Measurements from ENCODE around the gene ALDH1B1.

ALDH1B1 gene

GRCh38 chr9:38392235-38393127 lies at the start of gene ALDH1B1:
ALDH1B1 (plus strand) TSS chr9:38392702; CDS start chr9:38395749, 3,047 bp downstream.
- peak; percentile 68 for TF ChIP-seq MYC (IDR thresholded peaks at IDR 0.05; ENCODE audit: low read depth, low read length)
- peak; percentile 40 for TF ChIP-seq POLR2A (IDR thresholded peaks at IDR 0.05; ENCODE audit: extremely low read depth, insufficient read length)
- TF ChIP-seq MAX (IDR thresholded peaks at IDR 0.05; ENCODE audit: low read depth, low read length), result peak; percentile 51; the same call in 1 of the 2 replicates
- peak; percentile 25 for TF ChIP-seq CTCF (IDR thresholded peaks at IDR 0.05; ENCODE audit: low read depth, low read length)
- peak within 1 kb of the TSS; percentile 69 for H3K4me3 ChIP-seq (ENCODE audit: low read depth, low read length)
- peak; percentile 80 for DNase-seq (ENCODE audit: low read depth)

GRCh38 chr9:38343037-38343436 lies 49.5 kb upstream of the ALDH1B1 start:
- no peak overlapping the region for H3K4me3 ChIP-seq (ENCODE audit: low read depth, low read length)
- no peak for DNase-seq (ENCODE audit: low read depth)
- TF ChIP-seq MAX (IDR thresholded peaks at IDR 0.05; ENCODE audit: low read depth, low read length) (no peak), CTCF (IDR thresholded peaks at IDR 0.05; ENCODE audit: low read depth, low read length) (no peak), MYC (IDR thresholded peaks at IDR 0.05; ENCODE audit: low read depth, low read length) (no peak), POLR2A (IDR thresholded peaks at IDR 0.05; ENCODE audit: extremely low read depth, insufficient read length) (no peak)

- H3K4me3 ChIP-seq (ENCODE audit: low read depth, low read length), result no peak overlapping the region
- DNase-seq (ENCODE audit: low read depth), result no peak
- TF ChIP-seq MAX (IDR thresholded peaks at IDR 0.05; ENCODE audit: low read depth, low read length) (no peak), MYC (IDR thresholded peaks at IDR 0.05; ENCODE audit: low read depth, low read length) (no peak), POLR2A (IDR thresholded peaks at IDR 0.05; ENCODE audit: extremely low read depth, insufficient read length) (no peak), CTCF (IDR thresholded peaks at IDR 0.05; ENCODE audit: low read depth, low read length) (no peak)
These were observed 49.0 kb upstream of the ALDH1B1 start for GRCh38 chr9:38343552-38343951.

GRCh38 chr9:38344566-38345324 lies 47.8 kb upstream of the ALDH1B1 start:
- no peak for DNase-seq (ENCODE audit: low read depth)
- no peak overlapping the region for H3K4me3 ChIP-seq (ENCODE audit: low read depth, low read length)
- TF ChIP-seq POLR2A (IDR thresholded peaks at IDR 0.05; ENCODE audit: extremely low read depth, insufficient read length), result no peak
- TF ChIP-seq MAX (IDR thresholded peaks at IDR 0.05; ENCODE audit: low read depth, low read length), result no peak
- no peak for TF ChIP-seq CTCF (IDR thresholded peaks at IDR 0.05; ENCODE audit: low read depth, low read length)
- TF ChIP-seq MYC (IDR thresholded peaks at IDR 0.05; ENCODE audit: low read depth, low read length), result no peak

- DNase-seq (ENCODE audit: low read depth), result no peak
- no peak for TF ChIP-seq CTCF (IDR thresholded peaks at IDR 0.05; ENCODE audit: low read depth, low read length)
- TF ChIP-seq MYC (IDR thresholded peaks at IDR 0.05; ENCODE audit: low read depth, low read length), result no peak
- TF ChIP-seq MAX (IDR thresholded peaks at IDR 0.05; ENCODE audit: low read depth, low read length), result no peak
- no peak for TF ChIP-seq POLR2A (IDR thresholded peaks at IDR 0.05; ENCODE audit: extremely low read depth, insufficient read length)
- H3K4me3 ChIP-seq (ENCODE audit: low read depth, low read length), result no peak overlapping the region
These were observed 46.4 kb upstream of the ALDH1B1 start for GRCh38 chr9:38345851-38346755.
